Activated B cell treated with CpG ODN at 0.5 μM for 24 hours (primary cell): Measurements from ENCODE around the gene WDR59. TPM values are rescaled to one million over a fixed set of nuclear protein-coding genes. Genes with fewer than 3 reads are reported as not detected.
A peak's percentile ranks its signal among the peaks of the same experiment; 100 is the strongest.

Experiments
- ATAC-seq: fragments of 200-7000 bp; cut with Tn5 transposase; one replicate; pipeline ENCODE4 v1.10.0; 2021; ENCODE audit warnings: low read depth, mild to moderate bottlenecking, moderate library complexity
- CTCF ChIA-PET: fragments of 350-600 bp; sonication (Branson Sonifier 250); formaldehyde crosslinking; loops from one replicate; lab custom pipeline; 2021; ENCODE audit warnings: antibody characterized with exemption; lab: Charles Lee
- POLR2A ChIA-PET: fragments of 350-600 bp; sonication (Branson Sonifier 250); formaldehyde crosslinking; loops from one replicate; lab custom pipeline; 2021; ENCODE audit warnings: antibody characterized with exemption; lab: Charles Lee
- DNase-seq: peaks from one replicate; pipeline ENCODE4 v3.0.0; 2022
- H3K27ac Mint-ChIP-seq: one replicate; pipeline ENCODE4 v1.8.0; 2020; ENCODE audit warnings: mixed read lengths
- H3K27me3 Mint-ChIP-seq: one replicate; pipeline ENCODE4 v1.8.0; 2021; ENCODE audit warnings: mixed read lengths
- H3K36me3 Mint-ChIP-seq: one replicate; pipeline ENCODE4 v1.8.0; 2021; ENCODE audit warnings: low read depth, mixed read lengths
- H3K4me1 Mint-ChIP-seq: one replicate; pipeline ENCODE4 v1.8.0; 2021; ENCODE audit warnings: mixed read lengths
- H3K4me3 Mint-ChIP-seq: one replicate; pipeline ENCODE4 v1.8.0; 2020; ENCODE audit warnings: mild to moderate bottlenecking, mixed read lengths
- H3K9me3 Mint-ChIP-seq: one replicate; pipeline ENCODE4 v1.8.0; 2020; ENCODE audit warnings: mixed read lengths
- CTCF ChIP-seq: fragments of 200-600 bp; IDR thresholded peaks from one replicate; pipeline ENCODE4 v1.8.0; 2022; ENCODE audit warnings: antibody characterized with exemption, mild to moderate bottlenecking
- intact Hi-C: fragments of 100-400 bp; cut with micrococcal nuclease; formaldehyde crosslinking; loops from one replicate; pipeline ENCODE4 v1.15.1; 2024
- total RNA-seq: library from RNA; stranded (reverse); gene quantifications from 2 replicates; pipeline ENCODE4 v1.2.3, GENCODE V29; 2022

The WDR59 gene, protein sequence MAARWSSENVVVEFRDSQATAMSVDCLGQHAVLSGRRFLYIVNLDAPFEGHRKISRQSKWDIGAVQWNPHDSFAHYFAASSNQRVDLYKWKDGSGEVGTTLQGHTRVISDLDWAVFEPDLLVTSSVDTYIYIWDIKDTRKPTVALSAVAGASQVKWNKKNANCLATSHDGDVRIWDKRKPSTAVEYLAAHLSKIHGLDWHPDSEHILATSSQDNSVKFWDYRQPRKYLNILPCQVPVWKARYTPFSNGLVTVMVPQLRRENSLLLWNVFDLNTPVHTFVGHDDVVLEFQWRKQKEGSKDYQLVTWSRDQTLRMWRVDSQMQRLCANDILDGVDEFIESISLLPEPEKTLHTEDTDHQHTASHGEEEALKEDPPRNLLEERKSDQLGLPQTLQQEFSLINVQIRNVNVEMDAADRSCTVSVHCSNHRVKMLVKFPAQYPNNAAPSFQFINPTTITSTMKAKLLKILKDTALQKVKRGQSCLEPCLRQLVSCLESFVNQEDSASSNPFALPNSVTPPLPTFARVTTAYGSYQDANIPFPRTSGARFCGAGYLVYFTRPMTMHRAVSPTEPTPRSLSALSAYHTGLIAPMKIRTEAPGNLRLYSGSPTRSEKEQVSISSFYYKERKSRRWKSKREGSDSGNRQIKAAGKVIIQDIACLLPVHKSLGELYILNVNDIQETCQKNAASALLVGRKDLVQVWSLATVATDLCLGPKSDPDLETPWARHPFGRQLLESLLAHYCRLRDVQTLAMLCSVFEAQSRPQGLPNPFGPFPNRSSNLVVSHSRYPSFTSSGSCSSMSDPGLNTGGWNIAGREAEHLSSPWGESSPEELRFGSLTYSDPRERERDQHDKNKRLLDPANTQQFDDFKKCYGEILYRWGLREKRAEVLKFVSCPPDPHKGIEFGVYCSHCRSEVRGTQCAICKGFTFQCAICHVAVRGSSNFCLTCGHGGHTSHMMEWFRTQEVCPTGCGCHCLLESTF
- total RNA-seq = 80.8 and 93.3 TPM in 2 replicates

DNA sequence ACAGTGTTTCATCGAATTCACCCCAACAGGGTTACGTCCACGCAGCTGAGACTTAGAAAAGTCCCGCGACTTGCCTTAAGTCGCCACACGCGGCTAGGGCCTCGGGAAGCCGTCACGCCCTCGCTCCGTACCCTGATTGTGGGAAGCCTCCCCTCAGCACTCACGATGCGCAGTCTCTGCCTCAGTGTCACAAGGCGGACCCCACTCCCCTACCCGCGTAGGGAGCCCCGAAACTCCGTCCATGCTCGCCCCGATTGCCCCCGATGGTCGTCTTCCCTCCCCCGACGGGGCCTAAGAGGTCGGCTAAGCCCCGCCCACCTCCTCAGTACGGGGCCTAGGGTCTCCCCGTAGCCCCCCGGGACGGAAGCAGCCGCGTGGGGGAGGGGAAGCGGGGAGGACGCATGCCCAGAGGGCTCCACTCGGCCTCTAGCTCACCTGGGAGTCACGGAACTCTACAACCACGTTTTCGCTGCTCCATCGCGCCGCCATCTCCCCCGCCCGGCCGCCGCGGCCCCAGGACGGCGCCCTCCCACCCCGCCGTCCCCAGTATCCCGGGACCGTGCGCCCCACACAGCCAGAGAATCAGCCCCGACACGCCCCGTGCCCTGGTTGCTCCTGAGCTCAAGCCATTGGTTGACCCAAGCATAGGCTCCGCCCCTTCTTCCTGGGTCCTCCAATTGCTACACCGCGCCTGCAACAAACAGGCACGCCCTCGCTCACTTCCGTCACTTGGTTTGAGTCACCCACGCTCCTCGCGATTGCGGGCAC lies at the start of gene WDR59:
Gene WDR59 (minus strand): TSS at position 595 of the 768 bp plus-strand sequence. CDS start 106 bp downstream, at position 489.
- Mint-ChIP-seq H3K4me3 (peak within 1 kb of the TSS; percentile 96), H3K27me3 (no peaks in the 10 kb centered on the region), H3K4me1 (peaks cover 20% of the 10 kb centered on the region), H3K9me3 (no peaks in the 10 kb centered on the region), H3K27ac (peak within 1 kb of the TSS; percentile 88), H3K36me3 (peaks cover 3% of the 10 kb centered on the region)
- ATAC-seq (peak; percentile 99), DNase-seq (peak; percentile 90)
- CTCF ChIA-PET = interaction anchor here (1.2 to 3.6 kb wide), 3 partner anchors 14 to 127 kb away, joined by 4 to 23 read pairs (median 11); partner anchors contain the start of gene ZNRF1
- no peak for TF ChIP-seq CTCF
- intact Hi-C loops = loop anchor here (1.0 to 10.0 kb wide), 9 partner anchors 14 to 690 kb away; partner anchors contain the start of genes CFDP1, GLG1, KARS1 and MLKL
- POLR2A ChIA-PET = interaction anchor here (0.7 to 1.6 kb wide), 9 partner anchors 14 to 688 kb away, joined by 3 to 6 read pairs (median 3); partner anchors contain the start of genes CFDP1, PSMD7, RFWD3 and ZNRF1

GRCh38 chr16:75032655-75033054 lies 47.7 kb upstream of the WDR59 start:
- Mint-ChIP-seq H3K4me1 (no peaks in the 10 kb centered on the region), H3K36me3 (no peaks in the 10 kb centered on the region), H3K27ac (no peak overlapping the region), H3K4me3 (no peak overlapping the region), H3K9me3 (no peaks in the 10 kb centered on the region), H3K27me3 (peaks cover 2% of the 10 kb centered on the region)
- intact Hi-C loops = no loop called here
- TF ChIP-seq CTCF = no peak
- POLR2A ChIA-PET = no interaction called here
- DNase-seq (no peak), ATAC-seq (no peak)
- CTCF ChIA-PET = no interaction called here

DNA sequence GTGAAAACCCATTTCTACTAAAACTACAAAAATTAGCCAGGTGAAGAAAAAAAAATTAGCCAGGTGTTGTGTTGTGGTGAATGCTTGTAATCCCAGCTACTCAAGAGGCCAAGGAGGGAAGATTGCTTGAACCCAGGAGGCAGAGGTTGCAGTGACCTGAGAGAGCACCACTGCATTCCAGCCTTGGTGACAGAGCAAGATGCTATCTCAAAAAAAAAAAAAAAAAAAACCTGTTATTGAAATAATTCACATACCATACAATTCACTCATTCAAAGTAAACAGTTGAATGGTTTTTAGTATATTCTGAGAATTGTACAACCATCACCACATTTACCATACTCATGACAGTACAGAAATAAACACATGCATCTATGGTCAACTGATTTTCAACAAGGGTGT lies 44.9 kb upstream of the WDR59 start:
- POLR2A ChIA-PET = no interaction called here
- no peak for ATAC-seq

GRCh38 chr16:75028544-75029135 lies 43.7 kb upstream of the WDR59 start:
- no peak for DNase-seq
- no peak for ATAC-seq
- Mint-ChIP-seq H3K9me3 (no peaks in the 10 kb centered on the region), H3K27me3 (no peaks in the 10 kb centered on the region), H3K27ac (no peak overlapping the region), H3K4me1 (peaks cover 8% of the 10 kb centered on the region), H3K36me3 (no peaks in the 10 kb centered on the region), H3K4me3 (no peak overlapping the region)
- POLR2A ChIA-PET = interaction anchor here (0.6 kb wide), 1 partner anchor 76 kb away, joined by 5 read pairs; no protein-coding TSS in a partner anchor
- no peak for TF ChIP-seq CTCF
- CTCF ChIA-PET = no interaction called here
- intact Hi-C loops = no loop called here

More for the DNA sequence above, 44.9 kb upstream of the WDR59 start:
- Mint-ChIP-seq H3K9me3 (no peaks in the 10 kb centered on the region), H3K36me3 (no peaks in the 10 kb centered on the region), H3K4me3 (no peak overlapping the region), H3K4me1 (no peaks in the 10 kb centered on the region), H3K27me3 (no peaks in the 10 kb centered on the region), H3K27ac (no peak overlapping the region)
- CTCF ChIA-PET = no interaction called here
- no peak for DNase-seq
- no peak for TF ChIP-seq CTCF
- intact Hi-C loops = no loop called here
